Measurements from ENCODE around the gene RAB1B. TPM values are rescaled to one million over a fixed set of nuclear protein-coding genes. Genes with fewer than 3 reads are reported as not detected.

RAB1B gene
- total and polyA plus RNA-seq, 5 donors: 114 to 170 (median 127) TPM

DNA sequence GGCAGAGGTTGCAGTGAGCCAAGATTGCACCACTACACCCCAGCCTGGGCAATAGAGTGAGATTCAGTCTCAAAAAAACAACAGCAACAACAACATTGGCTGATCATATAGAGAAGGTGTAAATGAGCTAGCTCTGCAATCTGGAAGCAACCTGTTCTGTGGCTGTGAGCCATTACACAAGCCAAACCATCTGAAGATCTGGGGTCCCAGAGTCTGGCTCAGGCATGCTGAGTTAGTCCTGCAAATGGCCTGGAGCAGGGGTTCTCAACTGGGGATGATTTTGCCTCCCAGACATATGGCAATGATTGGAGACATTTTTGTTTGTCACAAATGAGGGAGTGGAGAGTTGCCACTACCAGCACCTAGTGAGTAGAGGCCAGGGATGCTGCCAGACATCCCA, 42.3 kb upstream of the RAB1B start:
- H3K27ac ChIP-seq (ENCODE audit: low read length): no peak overlapping the region
- H3K9me3 ChIP-seq (ENCODE audit: control insufficient read depth, low read length): no peaks in the 10 kb centered on the region
- no peak overlapping the region for H3K4me3 ChIP-seq (ENCODE audit: low read length)
- H3K27me3 ChIP-seq (ENCODE audit: control insufficient read depth, insufficient read depth): no peaks in the 10 kb centered on the region
- H3K4me1 ChIP-seq (ENCODE audit: control insufficient read depth, insufficient read depth, low read length): no peaks in the 10 kb centered on the region
- DNase-seq (no peak), ATAC-seq (no peak)
- intact Hi-C loops (cut with DNase I): no loop called here

GRCh38 chr11:66227700-66228099, 40.7 kb upstream of the RAB1B start:
- intact Hi-C loops (cut with DNase I): no loop called here
- DNase-seq: no peak
- H3K4me1 ChIP-seq (ENCODE audit: control insufficient read depth, insufficient read depth, low read length): no peaks in the 10 kb centered on the region
- no peak overlapping the region for H3K27ac ChIP-seq (ENCODE audit: low read length)
- 89% methylated on average over 5 of the region's 5 CpGs for WGBS
- no peak for ATAC-seq
- no peak overlapping the region for H3K4me3 ChIP-seq (ENCODE audit: low read length)
- H3K9me3 ChIP-seq (ENCODE audit: control insufficient read depth, low read length): no peaks in the 10 kb centered on the region
- no peaks in the 10 kb centered on the region for H3K27me3 ChIP-seq (ENCODE audit: control insufficient read depth, insufficient read depth)

- Histone ChIP-seq H3K9me3 (ENCODE audit: control insufficient read depth, low read length) (no peaks in the 10 kb centered on the region), H3K27ac (ENCODE audit: low read length) (no peak overlapping the region), H3K27me3 (ENCODE audit: control insufficient read depth, insufficient read depth) (no peaks in the 10 kb centered on the region), H3K4me3 (ENCODE audit: low read length) (no peak overlapping the region), H3K4me1 (ENCODE audit: control insufficient read depth, insufficient read depth, low read length) (no peaks in the 10 kb centered on the region)
- ATAC-seq (no peak), DNase-seq (peak in 1 of 3 donors; percentile 10)
- WGBS: 82% methylated on average over 6 of the region's 6 CpGs
- intact Hi-C loops (cut with DNase I): no loop called here
Observed at GRCh38 chr11:66228521-66228920, 39.9 kb upstream of the RAB1B start.

DNA sequence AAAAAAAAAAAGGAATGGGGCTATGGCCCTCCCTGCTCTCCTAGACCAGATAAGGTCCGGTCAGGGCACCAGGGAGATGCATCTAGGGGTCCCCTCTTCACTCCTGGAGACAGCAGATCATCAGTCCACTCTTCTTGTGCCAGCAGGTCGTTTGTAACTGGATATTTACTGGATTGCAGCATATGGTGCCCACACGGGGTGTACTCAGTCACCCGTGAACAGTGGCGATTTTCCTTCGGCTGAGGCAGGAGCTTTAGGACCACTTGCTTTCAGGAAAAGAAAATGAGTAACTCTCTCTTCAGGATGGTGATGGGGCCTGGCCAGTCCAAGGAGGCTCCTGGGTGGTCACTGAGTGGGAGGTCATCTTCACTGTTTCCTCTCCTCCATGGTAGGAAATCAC, 38.3 kb upstream of the RAB1B start:
- intact Hi-C loops (cut with DNase I): no loop called here
- Histone ChIP-seq H3K27me3 (ENCODE audit: control insufficient read depth, insufficient read depth) (no peaks in the 10 kb centered on the region), H3K9me3 (ENCODE audit: control insufficient read depth, low read length) (no peaks in the 10 kb centered on the region), H3K4me1 (ENCODE audit: control insufficient read depth, insufficient read depth, low read length) (no peaks in the 10 kb centered on the region), H3K27ac (ENCODE audit: low read length) (no peak overlapping the region), H3K4me3 (ENCODE audit: low read length) (no peak overlapping the region)
- 90% methylated on average over 6 of the region's 6 CpGs for WGBS
- DNase-seq (peak in 1 of 3 donors; percentile 1), ATAC-seq (no peak)

GRCh38 chr11:66230978-66231377, 37.5 kb upstream of the RAB1B start:
- H3K4me3 ChIP-seq (ENCODE audit: low read length): no peak overlapping the region
- ATAC-seq (no peak), DNase-seq (peak in 2 of 3 donors; percentile 5 to 6)
- no peaks in the 10 kb centered on the region for H3K4me1 ChIP-seq (ENCODE audit: control insufficient read depth, insufficient read depth, low read length)
- intact Hi-C loops (cut with DNase I): no loop called here
- no peak overlapping the region for H3K27ac ChIP-seq (ENCODE audit: low read length)
- 90% methylated on average over 14 of the region's 14 CpGs for WGBS
- no peaks in the 10 kb centered on the region for H3K27me3 ChIP-seq (ENCODE audit: control insufficient read depth, insufficient read depth)
- no peaks in the 10 kb centered on the region for H3K9me3 ChIP-seq (ENCODE audit: control insufficient read depth, low read length)

DNA sequence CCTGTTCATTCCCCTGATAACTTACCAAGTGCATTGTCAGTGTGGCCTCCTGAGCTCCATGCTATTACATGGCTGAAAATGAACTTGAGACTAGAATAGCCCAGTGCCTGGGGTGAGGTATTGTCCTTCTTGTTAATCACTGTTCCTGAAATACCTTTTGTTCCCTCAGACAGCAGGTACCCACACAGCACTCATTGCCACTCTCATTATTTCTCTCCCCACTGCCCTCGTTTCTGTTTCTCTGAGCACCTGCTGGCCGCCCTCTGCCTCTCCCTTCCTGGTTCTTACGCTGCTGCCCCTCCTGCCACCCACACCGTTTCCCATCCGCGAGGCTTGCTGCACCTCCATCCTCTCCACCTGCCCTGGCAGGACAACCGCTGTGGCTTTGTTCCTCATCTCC, 36.9 kb upstream of the RAB1B start:
- ATAC-seq (no peak), DNase-seq (peak in 1 of 3 donors; percentile 30)
- Histone ChIP-seq H3K27me3 (ENCODE audit: control insufficient read depth, insufficient read depth) (no peaks in the 10 kb centered on the region), H3K27ac (ENCODE audit: low read length) (no peak overlapping the region), H3K4me3 (ENCODE audit: low read length) (no peak overlapping the region), H3K9me3 (ENCODE audit: control insufficient read depth, low read length) (no peaks in the 10 kb centered on the region), H3K4me1 (ENCODE audit: control insufficient read depth, insufficient read depth, low read length) (no peaks in the 10 kb centered on the region)
- intact Hi-C loops (cut with DNase I): no loop called here
- 85% methylated on average over 7 of the region's 7 CpGs for WGBS

DNA sequence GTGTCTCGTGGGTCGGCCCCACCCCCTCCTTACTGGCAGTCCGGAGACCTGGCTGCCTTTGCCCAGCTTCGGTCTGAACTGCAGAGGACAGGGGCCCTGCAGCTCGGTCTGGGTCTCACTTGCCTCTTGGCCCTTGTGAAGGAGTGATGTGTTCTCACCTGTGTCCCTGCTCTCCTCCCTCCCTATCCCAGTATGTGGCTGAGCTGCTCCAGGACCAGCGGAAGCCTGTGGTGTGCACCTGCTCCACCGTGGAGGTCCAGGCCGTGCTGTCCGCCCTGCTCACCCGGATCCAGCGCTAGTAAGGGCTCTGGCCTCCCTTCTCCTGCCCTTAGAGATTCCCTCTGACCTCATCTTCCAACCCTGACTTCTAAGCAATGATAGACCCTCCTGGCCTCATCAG, 35.7 kb upstream of the RAB1B start:
- ATAC-seq: no peak
- no peak overlapping the region for H3K4me3 ChIP-seq (ENCODE audit: low read length)
- WGBS: 87% methylated on average over 11 of the region's 11 CpGs
- DNase-seq: no peak
- intact Hi-C loops (cut with DNase I): no loop called here
- no peaks in the 10 kb centered on the region for H3K9me3 ChIP-seq (ENCODE audit: control insufficient read depth, low read length)
- H3K4me1 ChIP-seq (ENCODE audit: control insufficient read depth, insufficient read depth, low read length): no peaks in the 10 kb centered on the region
- no peaks in the 10 kb centered on the region for H3K27me3 ChIP-seq (ENCODE audit: control insufficient read depth, insufficient read depth)
- H3K27ac ChIP-seq (ENCODE audit: low read length): no peak overlapping the region

- H3K27ac ChIP-seq (ENCODE audit: low read length): no peak overlapping the region
- no peaks in the 10 kb centered on the region for H3K27me3 ChIP-seq (ENCODE audit: control insufficient read depth, insufficient read depth)
- no peaks in the 10 kb centered on the region for H3K4me1 ChIP-seq (ENCODE audit: control insufficient read depth, insufficient read depth, low read length)
- H3K4me3 ChIP-seq (ENCODE audit: low read length): no peak overlapping the region
- 90% methylated on average over 5 of the region's 5 CpGs for WGBS
- intact Hi-C loops (cut with DNase I): no loop called here
- ATAC-seq (no peak), DNase-seq (no peak)
- H3K9me3 ChIP-seq (ENCODE audit: control insufficient read depth, low read length): no peaks in the 10 kb centered on the region
Observed at GRCh38 chr11:66233301-66233700, 35.1 kb upstream of the RAB1B start.

- ATAC-seq (no peak), DNase-seq (peak in 1 of 3 donors; percentile 9)
- no peaks in the 10 kb centered on the region for H3K27me3 ChIP-seq (ENCODE audit: control insufficient read depth, insufficient read depth)
- 92% methylated on average over 11 of the region's 11 CpGs for WGBS
- H3K4me1 ChIP-seq (ENCODE audit: control insufficient read depth, insufficient read depth, low read length): no peaks in the 10 kb centered on the region
- no peaks in the 10 kb centered on the region for H3K9me3 ChIP-seq (ENCODE audit: control insufficient read depth, low read length)
- no peak overlapping the region for H3K27ac ChIP-seq (ENCODE audit: low read length)
- intact Hi-C loops (cut with DNase I): no loop called here
- no peak overlapping the region for H3K4me3 ChIP-seq (ENCODE audit: low read length)
Observed at GRCh38 chr11:66235141-66235540, 33.3 kb upstream of the RAB1B start.

DNA sequence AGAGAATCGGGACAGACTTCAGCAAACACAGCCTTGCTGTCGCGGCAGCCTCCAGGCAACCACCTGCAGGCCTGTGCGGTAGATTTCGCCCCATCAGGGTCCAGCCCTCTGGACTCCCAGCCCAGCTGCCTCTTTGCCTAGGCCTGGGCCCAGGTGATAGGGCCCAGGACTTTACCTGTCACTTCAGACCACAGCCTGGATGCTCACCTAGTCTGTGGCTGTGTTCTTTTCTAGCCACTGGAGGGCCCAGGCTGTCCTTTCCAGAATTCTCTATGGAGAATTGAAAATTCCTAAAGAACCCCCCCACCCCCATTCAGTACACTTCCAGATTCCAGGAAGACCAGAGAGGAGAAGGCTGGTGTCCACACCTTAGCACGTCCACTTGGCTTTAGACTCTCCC, 30.6 kb upstream of the RAB1B start:
- WGBS: 89% methylated on average over 6 of the region's 6 CpGs

DNA sequence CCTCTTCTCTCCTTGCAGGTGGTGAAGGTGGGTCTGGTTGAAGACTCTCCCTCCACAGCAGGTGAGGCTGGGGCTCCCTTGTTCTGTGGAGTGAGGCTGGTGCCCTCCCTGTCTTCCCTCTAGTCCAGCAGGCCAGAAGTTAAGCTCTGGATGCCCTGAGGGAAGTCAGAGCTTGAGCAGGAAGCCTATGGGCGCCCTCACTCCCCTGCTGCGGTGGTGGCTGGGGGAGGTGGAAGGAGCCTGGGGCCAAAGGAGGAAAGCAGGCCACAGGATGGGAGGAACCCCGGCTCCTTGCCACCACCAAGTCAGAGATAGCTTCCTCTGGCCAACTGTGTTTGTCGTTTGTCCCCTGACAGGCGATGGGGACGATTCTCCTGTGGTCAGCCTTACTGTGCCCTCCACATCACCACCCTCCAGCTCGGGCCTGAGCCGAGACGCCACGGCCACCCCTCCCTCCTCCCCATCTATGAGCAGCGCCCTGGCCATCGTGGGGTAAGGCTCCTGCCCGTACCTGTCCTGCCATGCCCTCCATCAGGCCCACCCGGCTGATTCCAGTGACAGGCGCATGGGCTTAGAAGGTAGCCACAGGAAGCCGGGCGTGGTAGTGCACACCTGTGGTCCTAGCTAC, 29.5 kb upstream of the RAB1B start:
- no peaks in the 10 kb centered on the region for H3K4me1 ChIP-seq (ENCODE audit: control insufficient read depth, insufficient read depth, low read length)
- H3K4me3 ChIP-seq (ENCODE audit: low read length): no peak overlapping the region
- no peak overlapping the region for H3K27ac ChIP-seq (ENCODE audit: low read length)
- 85% methylated on average over 17 of the region's 17 CpGs for WGBS
- peak in 1 of 3 donors; percentile 48 for DNase-seq
- H3K27me3 ChIP-seq (ENCODE audit: control insufficient read depth, insufficient read depth): no peaks in the 10 kb centered on the region
- intact Hi-C loops (cut with DNase I): no loop called here
- ATAC-seq: no peak
- H3K9me3 ChIP-seq (ENCODE audit: control insufficient read depth, low read length): no peaks in the 10 kb centered on the region

More for the DNA sequence above, 30.6 kb upstream of the RAB1B start:
- DNase-seq: peak in 2 of 3 donors; percentile 12 to 16
- intact Hi-C loops (cut with DNase I): no loop called here
- H3K27me3 ChIP-seq (ENCODE audit: control insufficient read depth, insufficient read depth): no peaks in the 10 kb centered on the region
- no peaks in the 10 kb centered on the region for H3K9me3 ChIP-seq (ENCODE audit: control insufficient read depth, low read length)
- no peaks in the 10 kb centered on the region for H3K4me1 ChIP-seq (ENCODE audit: control insufficient read depth, insufficient read depth, low read length)
- ATAC-seq: no peak
- no peak overlapping the region for H3K4me3 ChIP-seq (ENCODE audit: low read length)
- H3K27ac ChIP-seq (ENCODE audit: low read length): no peak overlapping the region

- ATAC-seq: no peak
- Histone ChIP-seq H3K27me3 (ENCODE audit: control insufficient read depth, insufficient read depth) (no peaks in the 10 kb centered on the region), H3K9me3 (ENCODE audit: control insufficient read depth, low read length) (no peaks in the 10 kb centered on the region), H3K27ac (ENCODE audit: low read length) (no peak overlapping the region), H3K4me3 (ENCODE audit: low read length) (no peak overlapping the region), H3K4me1 (ENCODE audit: control insufficient read depth, insufficient read depth, low read length) (no peaks in the 10 kb centered on the region)
- DNase-seq: no peak
- 80% methylated on average over 3 of the region's 3 CpGs for WGBS
- intact Hi-C loops (cut with DNase I): no loop called here
Observed at GRCh38 chr11:66239511-66239910, 28.9 kb upstream of the RAB1B start.

Measured in right cardiac atrium (tissue), 5 donors.